K562 (cell line): Measurements from ENCODE around the gene SGIP1.
"Not testable (repeated sequence)": the region's sequence is repeated elsewhere in the genome, so short reads cannot be mapped to it uniquely, and the experiment has no call there.

Source experiments
- ELF4 ChIP-seq: fragments of 450-650 bp; formaldehyde crosslinking; IDR thresholded peaks from 2 replicates; pipeline ENCODE4 v1.4.0; 2022; ENCODE audit warnings: missing genetic modification characterization
- HCFC1 ChIP-seq: IDR thresholded peaks from 2 replicates; pipeline ENCODE4 v1.6.1; 2012; ENCODE audit warnings: low read depth, low read length, improper control_type of control experiment
- HNRNPH1 ChIP-seq: fragments of 200-400 bp; formaldehyde crosslinking; optimal IDR thresholded peaks from 2 replicates; pipeline ENCODE3; 2017; ENCODE audit warnings: low read depth, mild to moderate bottlenecking, low read length, moderate library complexity
- JUN ChIP-seq, 2 experiments: sonication (generic) in 1 of 2; formaldehyde crosslinking in 1 of 2; IDR thresholded peaks; 2 replicates each; pipeline versions ENCODE4 v1.6.1 to v1.8.0; 2012 to 2022; ENCODE audit warnings: borderline replicate concordance in 2 of 2, mild to moderate bottlenecking in 2 of 2, improper control_type of control experiment in 1 of 2, low read depth in 1 of 2, low read length in 1 of 2, missing genetic modification reagents in 1 of 2
- RNF219 ChIP-seq: fragments of 250-450 bp; sonication (Bioruptor Pico); IDR thresholded peaks from 2 replicates; pipeline ENCODE4 v1.5.0; 2022; ENCODE audit warnings: mild to moderate bottlenecking
- SETDB1 ChIP-seq: IDR thresholded peaks from one replicate; pipeline ENCODE4 v1.6.1; 2012; ENCODE audit warnings: low read length, control low read depth, inconsistent platforms

DNA sequence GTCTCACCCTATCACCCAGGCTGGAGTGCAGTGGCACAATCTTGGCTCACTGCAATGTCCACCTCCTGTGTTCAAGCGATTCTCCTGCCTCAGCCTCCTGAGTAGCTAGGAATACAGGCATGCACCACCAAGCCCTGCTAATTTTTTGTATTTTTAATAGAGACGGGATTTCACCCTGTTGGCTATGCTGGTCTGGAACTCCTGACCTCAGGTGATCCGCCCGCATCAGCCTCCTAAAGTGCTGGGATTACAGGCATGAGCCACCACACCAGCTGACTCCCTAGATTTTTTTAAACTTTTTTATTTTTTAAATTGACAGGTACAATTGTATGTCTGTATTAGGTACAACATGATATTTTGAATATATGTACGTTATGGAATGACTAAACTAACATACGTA is 200.6 kb downstream of the SGIP1 start:
- TF ChIP-seq ELF4 (CRISPR knock-in tag); HNRNPH1; RNF219 (CRISPR knock-in tag); JUN (IDR thresholded peaks at IDR 0.05; ENCODE audit: borderline replicate concordance, low read depth, low read length); JUN (CRISPR knock-in tag; IDR thresholded peaks at IDR 0.05; ENCODE audit: borderline replicate concordance); HCFC1; SETDB1: not testable (repeated sequence)
